ENCODE measurements around the gene BRMS1L. TPM values are rescaled to one million over a fixed set of nuclear protein-coding genes. Genes with fewer than 3 reads are reported as not detected.

Gene BRMS1L
- total RNA-seq, 1 experiment from 2014 or later, result 4.8 TPM

DNA sequence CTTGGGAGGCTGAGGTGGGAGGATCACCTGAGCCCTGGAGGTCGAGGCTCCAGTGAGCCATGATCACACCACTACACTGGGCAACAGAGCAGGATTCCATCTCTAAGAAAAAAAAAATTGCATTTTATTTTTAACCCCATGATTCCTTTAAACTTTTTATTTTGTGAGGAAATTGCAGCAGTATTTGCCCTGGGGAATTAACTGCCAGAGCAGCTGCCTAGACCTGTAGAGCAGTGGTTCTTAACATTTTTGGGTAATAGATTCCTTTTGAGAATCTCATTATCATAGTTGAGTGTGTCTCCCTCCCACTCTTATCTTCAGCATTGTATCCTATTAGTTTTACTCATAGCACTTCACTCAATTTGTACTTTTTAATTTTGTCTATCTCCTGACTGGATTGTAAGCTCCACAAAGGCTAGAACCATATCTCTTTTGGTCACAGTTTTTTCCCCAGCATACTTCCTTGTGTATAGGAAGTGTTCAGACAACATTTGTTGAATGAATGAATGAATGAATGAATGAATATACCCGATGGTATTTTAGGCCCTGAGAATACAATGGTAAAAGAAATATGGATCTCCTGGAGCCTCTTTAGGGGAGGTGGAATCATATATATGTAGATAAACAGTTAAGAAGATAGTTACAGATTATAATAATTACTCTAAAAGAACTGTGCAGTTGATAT is 40.6 kb downstream of the BRMS1L start:
- H3K36me3 ChIP-seq (ENCODE audit: low read depth, low read length), result no peaks in the 10 kb centered on the region
- POLR2A ChIA-PET (ENCODE audit: unreplicated experiment), result no interaction called here

DNA sequence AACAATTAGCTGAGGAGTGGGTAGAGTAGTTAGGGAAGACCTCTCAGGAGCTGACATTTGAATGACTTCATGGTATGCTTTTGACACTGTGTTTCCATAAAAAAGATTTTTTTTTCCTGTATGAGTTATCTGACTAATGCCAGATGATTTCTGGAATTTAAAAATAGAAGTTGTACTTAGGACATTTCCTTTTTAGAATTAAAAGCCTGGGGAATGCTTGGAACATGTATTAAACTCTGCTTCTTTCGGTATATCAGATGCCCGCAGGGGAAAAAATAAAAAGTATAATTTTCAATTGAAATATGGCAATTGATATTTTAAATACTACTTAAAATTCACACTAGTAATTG is 41.1 kb downstream of the BRMS1L start:
- Histone ChIP-seq H3K9me3 (ENCODE audit: low read length) (no peaks in the 10 kb centered on the region), H3K27me3 (ENCODE audit: low read length) (no peaks in the 10 kb centered on the region), H3K4me3 (ENCODE audit: low read length) (no peak overlapping the region), H3K9me2 (replicated peaks; ENCODE audit: low read length) (no peaks in the 10 kb centered on the region), H2AFZ (ENCODE audit: low read length) (no peak overlapping the region), H3K4me2 (ENCODE audit: low read length) (no peak overlapping the region), H3K36me3 (ENCODE audit: low read depth, low read length) (no peaks in the 10 kb centered on the region), H3K4me1 (ENCODE audit: insufficient read depth, low read length) (no peaks in the 10 kb centered on the region), H3K27ac (ENCODE audit: low read length) (no peak overlapping the region), H3F3A (ENCODE audit: low read length, unreplicated experiment) (no peaks in the 10 kb centered on the region), H3K9ac (ENCODE audit: low read length) (no peak overlapping the region), H4K20me1 (ENCODE audit: low read length) (no peaks in the 10 kb centered on the region), H3K79me2 (ENCODE audit: low read length) (no peaks in the 10 kb centered on the region)
- ChIA-PET POLR2A (ENCODE audit: unreplicated experiment) (no interaction called here), CTCF (interaction anchor here (0.7 kb wide), 1 partner anchor 1003 kb away, joined by 3 read pairs; no protein-coding TSS in a partner anchor)
- TF ChIP-seq EZH2phosphoT487 (IDR thresholded peaks at IDR 0.05; ENCODE audit: borderline replicate concordance, low read length) (no peak), EZH2 (IDR thresholded peaks at IDR 0.05; ENCODE audit: low read length, unreplicated experiment) (no peak)
- TF ChIP-seq, protein P1, sequence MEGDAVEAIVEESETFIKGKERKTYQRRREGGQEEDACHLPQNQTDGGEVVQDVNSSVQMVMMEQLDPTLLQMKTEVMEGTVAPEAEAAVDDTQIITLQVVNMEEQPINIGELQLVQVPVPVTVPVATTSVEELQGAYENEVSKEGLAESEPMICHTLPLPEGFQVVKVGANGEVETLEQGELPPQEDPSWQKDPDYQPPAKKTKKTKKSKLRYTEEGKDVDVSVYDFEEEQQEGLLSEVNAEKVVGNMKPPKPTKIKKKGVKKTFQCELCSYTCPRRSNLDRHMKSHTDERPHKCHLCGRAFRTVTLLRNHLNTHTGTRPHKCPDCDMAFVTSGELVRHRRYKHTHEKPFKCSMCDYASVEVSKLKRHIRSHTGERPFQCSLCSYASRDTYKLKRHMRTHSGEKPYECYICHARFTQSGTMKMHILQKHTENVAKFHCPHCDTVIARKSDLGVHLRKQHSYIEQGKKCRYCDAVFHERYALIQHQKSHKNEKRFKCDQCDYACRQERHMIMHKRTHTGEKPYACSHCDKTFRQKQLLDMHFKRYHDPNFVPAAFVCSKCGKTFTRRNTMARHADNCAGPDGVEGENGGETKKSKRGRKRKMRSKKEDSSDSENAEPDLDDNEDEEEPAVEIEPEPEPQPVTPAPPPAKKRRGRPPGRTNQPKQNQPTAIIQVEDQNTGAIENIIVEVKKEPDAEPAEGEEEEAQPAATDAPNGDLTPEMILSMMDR (conservative IDR thresholded peaks at IDR 0.05; ENCODE audit: low read depth, low read length), result no peak
- ATAC-seq (no peak), DNase-seq (no peak)
- no TSS peak for BruUV-seq (replicated peaks)
- intact Hi-C loops (cut with micrococcal nuclease), result no loop called here

More for the DNA sequence above, 40.6 kb downstream of the BRMS1L start:
- no peaks in the 10 kb centered on the region for H3K9me3 ChIP-seq (ENCODE audit: low read length)
- no peaks in the 10 kb centered on the region for H4K20me1 ChIP-seq (ENCODE audit: low read length)
- H3K27ac ChIP-seq (ENCODE audit: low read length), result no peak overlapping the region
- intact Hi-C loops (cut with micrococcal nuclease), result no loop called here
- ATAC-seq, result no peak
- no peak overlapping the region for H2AFZ ChIP-seq (ENCODE audit: low read length)
- H3F3A ChIP-seq (ENCODE audit: low read length, unreplicated experiment), result no peaks in the 10 kb centered on the region
- no peak overlapping the region for H3K9ac ChIP-seq (ENCODE audit: low read length)
- no peaks in the 10 kb centered on the region for H3K9me2 ChIP-seq (replicated peaks; ENCODE audit: low read length)
- H3K4me1 ChIP-seq (ENCODE audit: insufficient read depth, low read length), result no peaks in the 10 kb centered on the region
- TF ChIP-seq, protein P1 (conservative IDR thresholded peaks at IDR 0.05; ENCODE audit: low read depth, low read length), result no peak
- DNase-seq, result no peak
- CTCF ChIA-PET, result interaction anchor here (0.7 kb wide), 1 partner anchor 1003 kb away, joined by 3 read pairs; no protein-coding TSS in a partner anchor
- no peaks in the 10 kb centered on the region for H3K27me3 ChIP-seq (ENCODE audit: low read length)
- no TSS peak for BruUV-seq (replicated peaks)
- H3K4me2 ChIP-seq (ENCODE audit: low read length), result no peak overlapping the region
- no peak overlapping the region for H3K4me3 ChIP-seq (ENCODE audit: low read length)
- no peaks in the 10 kb centered on the region for H3K79me2 ChIP-seq (ENCODE audit: low read length)

DNA sequence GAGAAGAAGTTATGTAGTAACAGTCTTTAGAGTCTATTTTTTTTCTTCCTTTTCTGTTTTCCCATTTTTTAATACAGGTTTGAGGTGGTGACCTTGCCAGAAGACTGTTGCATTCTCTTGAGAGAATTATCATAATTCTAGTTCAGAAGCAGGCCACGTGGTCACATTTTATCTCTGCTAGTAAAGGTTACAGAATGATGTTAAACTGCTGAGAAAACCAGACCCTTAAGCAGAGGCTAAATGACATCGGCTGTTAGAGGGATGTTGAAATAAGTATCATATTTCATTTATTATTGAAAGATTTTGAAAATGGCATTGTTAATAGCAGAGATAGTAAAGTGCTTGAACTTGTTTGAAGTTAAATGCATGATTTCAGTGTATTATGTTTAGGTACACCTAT is 49.2 kb downstream of the BRMS1L start:
- Histone ChIP-seq H3K4me1 (ENCODE audit: insufficient read depth, low read length) (peaks cover 32% of the 10 kb centered on the region), H3K9me2 (replicated peaks; ENCODE audit: low read length) (no peaks in the 10 kb centered on the region), H3F3A (ENCODE audit: low read length, unreplicated experiment) (no peaks in the 10 kb centered on the region), H4K20me1 (ENCODE audit: low read length) (no peaks in the 10 kb centered on the region), H3K27ac (ENCODE audit: low read length) (no peak overlapping the region), H3K27me3 (ENCODE audit: low read length) (no peaks in the 10 kb centered on the region), H3K9me3 (ENCODE audit: low read length) (no peaks in the 10 kb centered on the region), H2AFZ (ENCODE audit: low read length) (no peak overlapping the region), H3K9ac (ENCODE audit: low read length) (no peak overlapping the region), H3K79me2 (ENCODE audit: low read length) (no peaks in the 10 kb centered on the region), H3K4me3 (ENCODE audit: low read length) (no peak overlapping the region), H3K36me3 (ENCODE audit: low read depth, low read length) (no peaks in the 10 kb centered on the region), H3K4me2 (ENCODE audit: low read length) (no peak overlapping the region)
- TF ChIP-seq EZH2 (IDR thresholded peaks at IDR 0.05; ENCODE audit: low read length, unreplicated experiment) (no peak), EZH2phosphoT487 (IDR thresholded peaks at IDR 0.05; ENCODE audit: borderline replicate concordance, low read length) (no peak)
- TF ChIP-seq, protein P1 (conservative IDR thresholded peaks at IDR 0.05; ENCODE audit: low read depth, low read length), result no peak
- ATAC-seq (no peak), DNase-seq (no peak)
- intact Hi-C loops (cut with micrococcal nuclease), result no loop called here
- ChIA-PET CTCF (no interaction called here), POLR2A (ENCODE audit: unreplicated experiment) (no interaction called here)
- no TSS peak for BruUV-seq (replicated peaks)

All from PC-3 (cell line).